Measurements from ENCODE around the gene ITGA11. TPM values are rescaled to one million over a fixed set of nuclear protein-coding genes. Genes with fewer than 3 reads are reported as not detected.
A peak's percentile ranks its signal among the peaks of the same experiment; 100 is the strongest.

ITGA11 gene
- total and polyA plus RNA-seq, 2 of the 4 experiments (the other 2 are of a cell fraction): 4.1 to 6.6 TPM

- WGBS, 2 experiments (ENCODE audit: extremely low coverage in 2 of 2, insufficient read length in 1 of 2): 0% methylated on average over 10 of the region's 23 CpGs; no CpG with 5 or more reads in 1 of the 2 experiments
- H3K9me3 ChIP-seq (ENCODE audit: control insufficient read depth, insufficient read depth, low read length): no peaks in the 10 kb centered on the region
- H4K91ac ChIP-seq (ENCODE audit: insufficient read depth, low read depth, low read length): peak overlapping the region; percentile 70; the same call in 1 of the 2 replicates
- dilution Hi-C loops (cut with HindIII; ENCODE audit: low sequenced_read_pairs, unreplicated experiment) (no loop called here), in situ Hi-C loops (cut with MboI; ENCODE audit: low sequenced_read_pairs) (no loop called here), intact Hi-C loops (cut with micrococcal nuclease) (no loop called here)
- CTCF ChIA-PET: no interaction called here
- peak overlapping the region; percentile 26 for H4K5ac ChIP-seq (ENCODE audit: low read depth, low read length)
- peaks cover 10 to 57% of the 10 kb centered on the region in 2 experiments for H3K79me1 ChIP-seq (ENCODE audit: low read depth in 1 of 2, low read length in 2 of 2)
- H3K18ac ChIP-seq (ENCODE audit: low read depth, low read length): peak overlapping the region; percentile 56
- peak overlapping the region; percentile 98 for H3K27ac ChIP-seq (ENCODE audit: insufficient read depth, low read length)
- no peaks in the 10 kb centered on the region for H3K27me3 ChIP-seq (ENCODE audit: control insufficient read depth, insufficient read depth, low read length)
- peak overlapping the region; percentile 98 for H3K4me2 ChIP-seq (ENCODE audit: low read depth, low read length)
- peak overlapping the region; percentile 71 for H2BK120ac ChIP-seq (ENCODE audit: low read depth, low read length)
- H3K14ac ChIP-seq (replicated peaks; ENCODE audit: low read depth, low read length): peak overlapping the region; percentile 97
- H3K9me1 ChIP-seq (ENCODE audit: insufficient read depth, low read length): peaks cover 10% of the 10 kb centered on the region
- peak overlapping the region; percentile 95 to 99 for H4K8ac ChIP-seq (ENCODE audit: low read depth in 2 of 2, low read length in 2 of 2)
- peak overlapping the region; percentile 99 for H2AFZ ChIP-seq (replicated peaks; ENCODE audit: low read length, poor library complexity)
- peak overlapping the region; percentile 97 for H2BK5ac ChIP-seq (ENCODE audit: low read depth, low read length, poor library complexity, severe bottlenecking)
- TF ChIP-seq MAFK (IDR thresholded peaks at IDR 0.05; ENCODE audit: low read depth, low read length) (peak; percentile 20; the same call in 1 of the 2 replicates), RAD21 (IDR thresholded peaks at IDR 0.05; ENCODE audit: low read length) (no peak)
- peak overlapping the region; percentile 95 for H2AK5ac ChIP-seq (ENCODE audit: low read depth, low read length)
- H3K36me3 ChIP-seq (ENCODE audit: control insufficient read depth, insufficient read depth, low read length): peaks cover 2% of the 10 kb centered on the region; the same call in 1 of the 2 replicates
- peak overlapping the region; percentile 63 for H3K56ac ChIP-seq (ENCODE audit: extremely low read depth, insufficient read depth, low read length)
- H2AK9ac ChIP-seq (replicated peaks; ENCODE audit: low read depth, low read length, poor library complexity): peak overlapping the region; percentile 96
- H3K9ac ChIP-seq (ENCODE audit: low read depth, low read length): peak overlapping the region; percentile 87
- POLR2A ChIA-PET (ENCODE audit: unreplicated experiment): no interaction called here
- BruUV-seq (replicated peaks): no TSS peak
- peak; percentile 0 for ATAC-seq (ENCODE audit: low read depth)
- peak overlapping the region; percentile 43; the same call in 1 of the 3 replicates for H2BK15ac ChIP-seq (ENCODE audit: low read depth, low read length)
- H3K4ac ChIP-seq (ENCODE audit: low read depth, low read length): peak overlapping the region; percentile 94
- no peak overlapping the region for H2BK20ac ChIP-seq (ENCODE audit: low read depth, low read length)
- H3K4me3 ChIP-seq (ENCODE audit: insufficient read depth, low read depth, low read length): peak overlapping the region; percentile 86
- peak overlapping the region; percentile 96 for H3K23ac ChIP-seq (ENCODE audit: low read depth, low read length)
- H4K20me1 ChIP-seq (ENCODE audit: insufficient read depth, low read length): peaks cover 53% of the 10 kb centered on the region
- peak; percentile 35 for DNase-seq
- H3K4me1 ChIP-seq (ENCODE audit: control insufficient read depth, insufficient read depth, low read length): peaks cover 24% of the 10 kb centered on the region
Observed at GRCh38 chr15:68278595-68279405, 153.2 kb downstream of the ITGA11 start.

Measured in IMR-90 (cell line).